H9 (cell line): Measurements from ENCODE around the gene LRWD1. TPM values are rescaled to one million over a fixed set of nuclear protein-coding genes. Genes with fewer than 3 reads are reported as not detected.
A peak's percentile ranks its signal among the peaks of the same experiment; 100 is the strongest.

Source experiments
- DNase-seq: peaks from one replicate; pipeline ENCODE4 v3.0.0-alpha.2; 2017
- H2AFZ ChIP-seq: one replicate; pipeline ENCODE4 v1.6.1; 2013; ENCODE audit warnings: mild to moderate bottlenecking, low read length, control low read depth, moderate library complexity
- H2AK5ac ChIP-seq: 2 replicates; pipeline ENCODE4 v1.6.1; 2013; ENCODE audit warnings: low read length, control low read depth, mixed read lengths; ENCODE audit not compliant: insufficient read length
- H2BK120ac ChIP-seq: one replicate; pipeline ENCODE4 v1.6.1; 2013; ENCODE audit warnings: low read depth, mild to moderate bottlenecking, low read length, control low read depth, inconsistent platforms; ENCODE audit not compliant: poor library complexity, severe bottlenecking
- H2BK12ac ChIP-seq: 2 replicates; pipeline ENCODE4 v1.6.1; 2013; ENCODE audit warnings: low read length, control low read depth, mixed read lengths, low read depth; ENCODE audit not compliant: insufficient read length
- H2BK15ac ChIP-seq: 2 replicates; pipeline ENCODE4 v1.6.1; 2013; ENCODE audit warnings: low read depth, low read length, control low read depth
- H2BK20ac ChIP-seq: one replicate; pipeline ENCODE4 v1.6.1; 2013; ENCODE audit warnings: low read depth, mild to moderate bottlenecking, low read length, control low read depth, inconsistent platforms; ENCODE audit not compliant: poor library complexity, severe bottlenecking
- H2BK5ac ChIP-seq: 2 replicates; pipeline ENCODE4 v1.6.1; 2013; ENCODE audit warnings: low read length, control low read depth, mixed read lengths; ENCODE audit not compliant: insufficient read length
- H3K14ac ChIP-seq: 2 replicates; pipeline ENCODE4 v1.6.1; 2013; ENCODE audit warnings: low read length, control low read depth; ENCODE audit not compliant: insufficient read depth
- H3K18ac ChIP-seq: 2 replicates; pipeline ENCODE4 v1.6.1; 2013; ENCODE audit warnings: low read depth, mild to moderate bottlenecking, mixed read lengths, low read length, control low read depth; ENCODE audit not compliant: insufficient read length
- H3K23ac ChIP-seq: 2 replicates; pipeline ENCODE4 v1.6.1; 2013; ENCODE audit warnings: low read length, control low read depth, mixed read lengths, low read depth; ENCODE audit not compliant: insufficient read length
- H3K23me2 ChIP-seq: 2 replicates; pipeline ENCODE4 v1.6.1; 2013; ENCODE audit warnings: low read depth, mild to moderate bottlenecking, mixed read lengths, low read length, control low read depth; ENCODE audit not compliant: insufficient read length, poor library complexity, severe bottlenecking
- H3K27ac ChIP-seq: 2 replicates; pipeline ENCODE4 v1.5.1; 2013; ENCODE audit warnings: low read length, control low read depth, mixed read lengths, low read depth; ENCODE audit not compliant: insufficient read length
- H3K27me3 ChIP-seq: 2 replicates; pipeline ENCODE4 v1.6.1; 2013; ENCODE audit warnings: low read length, control low read depth, inconsistent platforms; ENCODE audit not compliant: insufficient read depth
- H3K4ac ChIP-seq: 2 replicates; pipeline ENCODE4 v1.6.1; 2013; ENCODE audit warnings: low read depth, mild to moderate bottlenecking, control low read depth, inconsistent platforms, low read length, moderate library complexity
- H3K4me1 ChIP-seq: 2 replicates; pipeline ENCODE4 v1.6.1; 2013; ENCODE audit warnings: low read length, control low read depth, inconsistent platforms; ENCODE audit not compliant: insufficient read depth
- H3K4me2 ChIP-seq: 2 replicates; pipeline ENCODE4 v1.6.1; 2013; ENCODE audit warnings: low read length, control low read depth, mixed read lengths; ENCODE audit not compliant: insufficient read length, insufficient read depth
- H3K56ac ChIP-seq: 2 replicates; pipeline ENCODE4 v1.6.1; 2013; ENCODE audit warnings: low read depth, mild to moderate bottlenecking, mixed read lengths, low read length, control low read depth; ENCODE audit not compliant: insufficient read length
- H3K79me1 ChIP-seq: 2 replicates; pipeline ENCODE4 v1.6.1; 2013; ENCODE audit warnings: low read depth, mild to moderate bottlenecking, moderate library complexity, low read length, control low read depth, inconsistent platforms; ENCODE audit not compliant: insufficient read depth, poor library complexity, severe bottlenecking
- H3K79me2 ChIP-seq: 2 replicates; pipeline ENCODE4 v1.6.1; 2013; ENCODE audit warnings: low read length, control low read depth, inconsistent platforms; ENCODE audit not compliant: insufficient read depth
- H3K9ac ChIP-seq: 2 replicates; pipeline ENCODE4 v1.6.1; 2013; ENCODE audit warnings: low read length, control low read depth, mixed read lengths; ENCODE audit not compliant: insufficient read length; ENCODE audit errors: extremely low read depth
- H3K9me3 ChIP-seq: one replicate; pipeline ENCODE4 v1.6.1; 2013; ENCODE audit warnings: low read depth, low read length, inconsistent platforms; ENCODE audit not compliant: control insufficient read depth
- H3T11ph ChIP-seq: one replicate; pipeline ENCODE4 v1.6.1; 2013; ENCODE audit warnings: mild to moderate bottlenecking, low read length, control low read depth, inconsistent platforms
- H4K20me1 ChIP-seq: one replicate; pipeline ENCODE4 v1.6.1; 2013; ENCODE audit not compliant: control insufficient read depth, insufficient read length, insufficient read depth
- H4K5ac ChIP-seq: 2 replicates; pipeline ENCODE4 v1.6.1; 2013; ENCODE audit warnings: low read depth, mild to moderate bottlenecking, mixed read lengths, low read length, control low read depth; ENCODE audit not compliant: insufficient read length
- H4K8ac ChIP-seq: replicated peaks from 2 replicates; pipeline ENCODE4 v1.6.1; 2013; ENCODE audit warnings: low read length, control low read depth, mixed read lengths, low read depth; ENCODE audit not compliant: insufficient read length
- H4K91ac ChIP-seq: 2 replicates; pipeline ENCODE4 v1.6.1; 2013; ENCODE audit warnings: low read depth, mild to moderate bottlenecking, moderate library complexity, mixed read lengths, low read length, control low read depth; ENCODE audit not compliant: insufficient read length
- H3K27ac Mint-ChIP-seq, 3 experiments: 2 replicates in 2 of 3; 3 replicates in 1 of 3; pipeline ENCODE4 v1.8.0; 2020 to 2021; ENCODE audit warnings: mixed read lengths in 3 of 3, mild to moderate bottlenecking in 1 of 3, moderate library complexity in 1 of 3
- H3K27me3 Mint-ChIP-seq: 2 replicates; pipeline ENCODE4 v1.8.0; 2021; ENCODE audit warnings: low read depth, mild to moderate bottlenecking, moderate library complexity, mixed read lengths
- H3K36me3 Mint-ChIP-seq, 3 experiments: 2 replicates in 2 of 3; 3 replicates in 1 of 3; pipeline ENCODE4 v1.8.0; 2020 to 2021; ENCODE audit warnings: low read depth in 3 of 3, mixed read lengths in 3 of 3; ENCODE audit not compliant: insufficient read depth in 1 of 3
- H3K4me1 Mint-ChIP-seq, 2 experiments: 2 replicates each; pipeline ENCODE4 v1.8.0; 2020; ENCODE audit warnings: mixed read lengths in 2 of 2
- H3K4me3 Mint-ChIP-seq, 2 experiments: 2 replicates in 1 of 2; 3 replicates in 1 of 2; pipeline ENCODE4 v1.8.0; 2020 to 2021; ENCODE audit warnings: mild to moderate bottlenecking in 2 of 2, mixed read lengths in 2 of 2, moderate library complexity in 1 of 2
- H3K9me3 Mint-ChIP-seq, 2 experiments: 2 replicates in 1 of 2; 3 replicates in 1 of 2; pipeline ENCODE4 v1.8.0; 2020; ENCODE audit warnings: mild to moderate bottlenecking in 2 of 2, mixed read lengths in 2 of 2, moderate library complexity in 1 of 2
- WGBS: extraction: QIAGEN DNeasy Blood & Tissue Kit; methylation state at CpG from one replicate; pipeline ENCODE4 v1.1.7; 2013; ENCODE audit warnings: missing lambda C conversion rate, low lambda C conversion rate, mixed read lengths; ENCODE audit not compliant: insufficient read length; ENCODE audit errors: extremely low coverage; 5-methylcytosine and 5-hydroxymethylcytosine counted together
- total RNA-seq: library from RNA; stranded (reverse); gene quantifications from 2 replicates; pipeline ENCODE4 v1.2.1, GENCODE V29; 2021
- TF ChIP-seq, protein P1 (sequence below): fragments of 200-600 bp; sonication (generic); conservative IDR thresholded peaks from 3 replicates; pipeline ENCODE4 v1.8.0; 2021; ENCODE audit warnings: antibody characterized with exemption, mild to moderate bottlenecking

The LRWD1 gene
- total RNA-seq, 1 experiment from 2014 or later = 35.1 TPM

DNA sequence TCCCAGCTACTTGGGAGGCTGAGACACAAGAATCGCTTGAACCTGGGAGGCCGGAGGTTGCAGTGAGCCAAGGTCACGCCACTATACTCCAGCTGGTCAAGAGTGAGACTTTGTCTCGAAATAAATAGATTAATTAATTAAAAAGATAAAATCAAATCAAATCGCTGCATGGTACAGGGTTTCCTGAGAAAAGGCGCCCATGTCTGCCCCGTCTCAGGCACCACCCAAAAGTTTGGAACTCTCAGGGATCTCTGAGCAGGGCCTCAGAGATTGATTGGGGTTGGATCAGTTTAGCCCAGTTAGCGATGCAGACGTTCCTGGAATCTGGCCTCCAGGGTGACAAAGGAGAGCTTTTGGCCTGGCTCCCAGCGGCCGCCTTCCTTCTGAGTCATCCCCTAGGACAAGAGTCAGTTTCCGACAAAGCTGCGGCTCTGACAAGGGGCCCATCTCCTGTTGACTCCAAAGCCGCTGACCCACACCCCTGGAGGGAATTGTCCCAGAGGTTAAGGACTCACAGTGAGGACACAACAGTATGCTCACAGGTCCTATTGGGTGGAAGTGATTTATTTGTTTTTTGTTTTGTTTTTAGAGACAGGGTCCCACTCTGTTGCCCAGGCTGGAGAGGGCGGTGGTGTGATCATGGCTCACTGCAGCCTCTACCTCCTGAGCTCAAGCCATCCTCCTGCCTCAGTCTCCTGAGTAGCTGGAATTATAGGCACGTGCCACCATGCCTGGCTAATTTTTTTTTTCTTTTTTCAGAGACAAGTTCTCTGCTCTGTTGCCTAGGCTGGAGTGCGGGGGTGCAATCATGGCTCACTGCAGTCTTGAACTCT lies 24.6 kb upstream of the LRWD1 start:
- Histone ChIP-seq H3K4me1 (no peaks in the 10 kb centered on the region; the same call in 1 of the 2 replicates), H2AFZ (no peak overlapping the region), H2BK12ac (no peak overlapping the region), H3K27ac (no peak overlapping the region), H4K91ac (no peak overlapping the region), H3K23ac (no peak overlapping the region), H3K79me2 (no peaks in the 10 kb centered on the region), H3K18ac (no peak overlapping the region), H3K4ac (0 out of 2 replicates have a peak overlapping the region, but pooled peaks have one; percentile 43), H3K23me2 (no peaks in the 10 kb centered on the region), H3K4me2 (no peak overlapping the region), H4K5ac (no peak overlapping the region), H2AK5ac (no peak overlapping the region), H4K8ac (no peak overlapping the region), H3T11ph (no peak overlapping the region), H3K27me3 (no peaks in the 10 kb centered on the region), H2BK5ac (no peak overlapping the region), H3K79me1 (no peaks in the 10 kb centered on the region), H4K20me1 (no peaks in the 10 kb centered on the region), H2BK15ac (no peak overlapping the region), H3K14ac (no peak overlapping the region), H2BK120ac (no peak overlapping the region), H3K9ac (no peak overlapping the region), H3K9me3 (no peaks in the 10 kb centered on the region), H3K56ac (no peak overlapping the region), H2BK20ac (no peak overlapping the region)
- peak overlapping the region in 2 of 3 experiments; percentile 79 to 84; a peak in 3 of 7 replicates for H3K27ac Mint-ChIP-seq
- peak; percentile 86 for DNase-seq
- no CpG with 5 or more reads among the region's 17 CpGs for WGBS
- peaks cover 4 to 27% (median 4%) of the 10 kb centered on the region in 3 experiments; a peak in 6 of 7 replicates for H3K36me3 Mint-ChIP-seq
- H3K4me3 Mint-ChIP-seq = no peak overlapping the region
- TF ChIP-seq, protein P1, sequence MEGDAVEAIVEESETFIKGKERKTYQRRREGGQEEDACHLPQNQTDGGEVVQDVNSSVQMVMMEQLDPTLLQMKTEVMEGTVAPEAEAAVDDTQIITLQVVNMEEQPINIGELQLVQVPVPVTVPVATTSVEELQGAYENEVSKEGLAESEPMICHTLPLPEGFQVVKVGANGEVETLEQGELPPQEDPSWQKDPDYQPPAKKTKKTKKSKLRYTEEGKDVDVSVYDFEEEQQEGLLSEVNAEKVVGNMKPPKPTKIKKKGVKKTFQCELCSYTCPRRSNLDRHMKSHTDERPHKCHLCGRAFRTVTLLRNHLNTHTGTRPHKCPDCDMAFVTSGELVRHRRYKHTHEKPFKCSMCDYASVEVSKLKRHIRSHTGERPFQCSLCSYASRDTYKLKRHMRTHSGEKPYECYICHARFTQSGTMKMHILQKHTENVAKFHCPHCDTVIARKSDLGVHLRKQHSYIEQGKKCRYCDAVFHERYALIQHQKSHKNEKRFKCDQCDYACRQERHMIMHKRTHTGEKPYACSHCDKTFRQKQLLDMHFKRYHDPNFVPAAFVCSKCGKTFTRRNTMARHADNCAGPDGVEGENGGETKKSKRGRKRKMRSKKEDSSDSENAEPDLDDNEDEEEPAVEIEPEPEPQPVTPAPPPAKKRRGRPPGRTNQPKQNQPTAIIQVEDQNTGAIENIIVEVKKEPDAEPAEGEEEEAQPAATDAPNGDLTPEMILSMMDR = no peak
- peaks cover 10 to 14% of the 10 kb centered on the region in 2 experiments for H3K4me1 Mint-ChIP-seq
- no peaks in the 10 kb centered on the region for H3K27me3 Mint-ChIP-seq
- H3K9me3 Mint-ChIP-seq = no peaks in the 10 kb centered on the region
